GM21528 (cell line): Measurements from ENCODE around the gene DMAP1.

ENCODE experiments used
- ATAC-seq: cut with Tn5 transposase; IDR thresholded peaks from one replicate; pipeline ENCODE4 v1.9.1; 2021; ENCODE audit warnings: mild to moderate bottlenecking, moderate library complexity; ENCODE audit not compliant: unreplicated experiment, low FRiP score

DMAP1 gene

GRCh38 chr1:44251989-44252671, 38.9 kb downstream of the DMAP1 start:
- no peak for ATAC-seq

GRCh38 chr1:44254392-44254910, 41.2 kb downstream of the DMAP1 start:
- no peak for ATAC-seq

GRCh38 chr1:44256762-44257554, 43.7 kb downstream of the DMAP1 start:
- ATAC-seq, result no peak

- no peak for ATAC-seq
Measured at GRCh38 chr1:44259090-44259489, 45.8 kb downstream of the DMAP1 start.

- ATAC-seq, result no peak
Measured at GRCh38 chr1:44260792-44261170, 47.5 kb downstream of the DMAP1 start.

GRCh38 chr1:44261171-44261817, 48.0 kb downstream of the DMAP1 start:
- ATAC-seq, result no peak

- ATAC-seq, result no peak
Measured at GRCh38 chr1:44261962-44262361, 48.7 kb downstream of the DMAP1 start.

- no peak for ATAC-seq
Measured at GRCh38 chr1:44262414-44262813, 49.1 kb downstream of the DMAP1 start.

GRCh38 chr1:44262816-44263567, 49.7 kb downstream of the DMAP1 start:
- no peak for ATAC-seq

GRCh38 chr1:44263568-44264450, 50.5 kb downstream of the DMAP1 start:
- no peak for ATAC-seq

- ATAC-seq, result no peak
Measured at GRCh38 chr1:44264451-44264771, 51.1 kb downstream of the DMAP1 start.

- ATAC-seq, result no peak
Measured at GRCh38 chr1:44265656-44266358, 52.5 kb downstream of the DMAP1 start.

GRCh38 chr1:44266400-44267344, 53.4 kb downstream of the DMAP1 start:
- ATAC-seq, result no peak

- ATAC-seq, result no peak
Measured at GRCh38 chr1:44267438-44267837, 54.2 kb downstream of the DMAP1 start.

- ATAC-seq, result no peak
Measured at GRCh38 chr1:44268054-44268453, 54.8 kb downstream of the DMAP1 start.
